ENCODE data around the gene VRK2.
"Not testable (repeated sequence)": the region's sequence is repeated elsewhere in the genome, so short reads cannot be mapped to it uniquely, and the experiment has no call there.

The VRK2 gene

DNA sequence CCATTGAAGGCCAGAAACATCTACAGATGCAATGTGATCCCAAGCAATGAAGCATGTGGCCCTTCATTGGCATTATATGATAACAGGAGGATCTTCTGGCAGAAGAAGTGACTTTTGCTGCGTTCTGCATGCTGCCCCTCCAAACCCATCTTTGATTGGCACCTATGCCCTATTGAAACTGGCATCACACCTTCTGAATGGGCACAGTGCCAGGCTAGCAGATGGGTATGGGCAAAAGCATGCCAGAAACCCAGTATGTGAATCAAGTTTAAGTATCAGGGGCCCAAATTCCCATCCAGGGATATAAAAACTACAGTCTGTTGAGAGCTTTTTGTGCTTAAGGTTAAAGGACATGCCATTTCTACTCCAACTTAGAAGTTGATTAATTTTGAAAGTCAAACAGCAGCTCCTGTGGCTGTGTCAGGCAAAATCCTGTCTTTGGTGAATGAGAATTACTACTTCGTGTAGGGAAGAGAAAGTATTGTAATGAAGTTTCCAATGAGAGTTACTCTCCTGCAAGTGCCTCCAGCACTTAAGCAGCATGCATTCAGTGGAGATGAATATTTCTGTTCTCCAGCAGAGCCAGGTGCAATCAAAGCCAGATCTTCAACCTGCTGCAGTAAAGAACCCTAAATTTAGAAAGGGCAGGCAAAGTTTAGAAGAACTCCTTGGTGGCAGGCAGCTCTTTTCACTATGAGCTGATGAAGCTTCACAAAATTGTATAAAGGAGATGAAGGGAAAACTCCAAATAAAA is 8.6 kb downstream of the VRK2 start:
- DNase-seq: no peak

- DNase-seq: no peak
Measured at GRCh38 chr2:58056192-58056916, 9.7 kb downstream of the VRK2 start.

DNA sequence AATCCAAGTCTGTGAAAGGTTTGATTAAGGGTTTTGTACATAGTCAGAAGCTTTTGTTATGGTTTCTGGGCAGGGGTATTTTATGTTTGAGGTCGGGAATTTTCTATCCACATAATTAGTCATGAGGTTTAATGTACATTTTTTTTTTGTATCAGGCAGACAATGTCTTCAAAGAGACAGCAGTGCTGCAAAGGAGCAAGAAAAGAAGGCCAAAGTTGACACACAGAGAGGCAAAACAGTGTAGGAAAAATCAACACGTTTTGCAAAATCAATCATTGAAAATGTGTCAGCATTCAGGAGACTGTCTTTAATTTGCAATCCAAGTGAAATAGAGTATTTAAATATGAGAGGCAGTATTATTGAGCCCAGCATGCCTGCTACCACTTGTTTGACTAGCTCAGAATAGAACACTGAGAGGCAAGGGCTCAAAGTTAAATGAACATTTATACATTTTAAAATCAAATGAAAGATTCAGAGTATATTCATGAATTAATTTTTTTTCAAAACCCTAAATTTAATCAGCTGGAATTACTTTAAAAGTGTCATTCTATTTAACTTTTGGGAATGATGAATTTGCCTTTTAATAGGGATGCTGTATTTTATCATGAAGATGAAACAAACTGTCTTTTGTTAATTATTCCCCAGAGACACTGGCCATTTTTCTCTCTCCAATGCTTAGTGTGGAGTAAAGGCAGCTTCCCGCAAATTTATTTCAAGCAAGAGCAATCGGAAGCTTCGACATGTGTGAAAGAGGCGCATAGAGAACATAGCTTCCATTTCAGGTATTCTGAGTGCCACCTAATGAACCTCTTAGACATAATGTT is 11.3 kb downstream of the VRK2 start:
- no peak for DNase-seq

DNA sequence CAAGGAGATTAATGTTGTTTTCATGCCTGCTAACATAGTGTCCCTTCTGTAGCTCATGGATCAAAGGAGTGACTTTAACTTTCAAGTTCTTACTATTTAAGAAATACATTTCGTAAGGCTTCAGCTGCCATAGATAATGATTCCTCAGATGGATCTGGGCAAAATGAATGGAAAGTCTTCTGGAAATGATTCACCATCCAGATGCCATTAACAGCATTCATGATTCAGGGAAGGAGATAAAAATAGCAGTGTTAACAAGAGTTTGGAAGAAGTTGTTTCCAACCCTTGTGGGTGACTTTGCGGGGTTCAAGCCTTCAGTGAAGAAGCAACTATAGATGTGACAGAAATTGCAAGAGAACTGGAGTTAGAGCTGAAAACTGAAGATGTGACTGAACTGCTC is 17.0 kb downstream of the VRK2 start:
- no peak for DNase-seq

GRCh38 chr2:58064086-58064485 is 17.5 kb downstream of the VRK2 start:
- no peak for DNase-seq

DNA sequence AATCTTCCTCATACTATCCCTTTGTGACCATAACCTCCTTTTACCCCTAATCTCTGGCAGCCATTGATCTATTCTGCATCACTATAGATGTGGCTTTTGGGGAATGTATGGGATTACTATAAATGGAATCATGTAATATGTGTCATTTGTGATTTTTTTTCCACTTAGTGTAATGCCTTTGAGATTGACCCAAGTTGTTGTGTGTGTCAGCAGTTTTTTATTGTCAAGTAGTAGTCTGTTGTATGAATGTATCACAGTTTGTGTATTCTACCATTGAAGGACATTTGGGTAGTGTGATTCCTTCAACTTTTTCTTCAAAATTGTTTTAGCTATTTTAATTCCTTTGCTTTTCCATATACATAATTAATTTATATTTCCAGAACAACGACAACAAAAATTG is 18.6 kb downstream of the VRK2 start:
- DNase-seq: no peak

DNA sequence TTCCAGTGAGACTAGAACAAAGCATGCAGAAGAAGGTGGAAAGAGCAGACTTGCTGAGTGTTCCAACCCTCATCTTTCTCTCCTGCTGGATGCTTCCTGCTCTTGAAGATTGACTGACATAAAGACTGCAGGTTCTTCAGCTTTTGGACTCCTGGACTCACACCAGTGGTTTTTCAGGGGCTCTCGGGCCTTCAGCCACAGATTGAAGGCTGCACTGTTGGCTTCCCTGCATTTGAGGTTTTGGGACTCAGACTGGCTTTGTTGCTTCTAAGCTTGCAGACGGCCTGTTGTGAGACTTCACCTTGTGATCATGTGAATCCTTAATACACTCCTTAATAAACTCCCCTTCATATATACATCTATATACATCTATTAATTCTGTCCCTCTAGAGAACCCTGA is 20.4 kb downstream of the VRK2 start:
- DNase-seq: no peak

GRCh38 chr2:58070765-58071164 is 24.2 kb downstream of the VRK2 start:
- DNase-seq: no peak

- no peak for DNase-seq
Measured at GRCh38 chr2:58072102-58072501, 25.5 kb downstream of the VRK2 start.

DNA sequence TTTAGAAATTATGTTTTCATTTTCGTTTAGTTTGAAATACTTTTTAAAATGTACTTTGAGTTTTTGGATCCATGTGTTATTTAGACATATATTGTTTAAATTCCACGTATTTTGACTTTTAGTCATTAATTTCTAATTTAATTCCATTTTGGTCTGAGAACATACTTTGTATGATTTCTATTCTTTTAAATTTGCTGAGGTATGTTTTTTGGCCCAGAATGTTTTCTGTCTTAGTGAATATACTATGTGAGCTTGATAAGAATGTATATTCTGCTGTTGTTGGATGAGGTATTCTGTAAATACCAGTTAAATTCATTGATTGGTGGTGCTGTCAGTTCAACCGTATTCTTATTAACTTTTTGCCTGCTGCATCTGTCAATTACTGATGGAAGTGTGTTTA is 26.4 kb downstream of the VRK2 start:
- DNase-seq: no peak

DNA sequence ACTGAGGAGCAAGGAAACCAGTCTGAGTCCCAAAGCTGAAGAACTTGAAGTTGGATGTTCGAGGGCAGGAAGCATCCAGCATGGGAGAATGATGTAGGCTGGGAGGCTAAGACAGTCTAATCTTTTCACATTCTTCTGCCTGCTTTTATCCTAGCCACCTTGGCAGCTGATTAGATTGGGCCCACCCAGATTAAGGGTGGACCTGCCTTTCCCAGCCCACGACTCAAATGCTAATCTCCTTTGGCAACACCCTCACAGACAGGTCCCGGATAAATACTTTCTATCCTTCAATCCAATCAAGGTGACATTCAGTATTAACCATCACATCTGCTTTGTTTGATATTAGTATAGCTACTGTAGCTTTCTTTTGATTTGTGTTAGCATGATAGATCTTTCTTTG is 27.1 kb downstream of the VRK2 start:
- DNase-seq: no peak

DNA sequence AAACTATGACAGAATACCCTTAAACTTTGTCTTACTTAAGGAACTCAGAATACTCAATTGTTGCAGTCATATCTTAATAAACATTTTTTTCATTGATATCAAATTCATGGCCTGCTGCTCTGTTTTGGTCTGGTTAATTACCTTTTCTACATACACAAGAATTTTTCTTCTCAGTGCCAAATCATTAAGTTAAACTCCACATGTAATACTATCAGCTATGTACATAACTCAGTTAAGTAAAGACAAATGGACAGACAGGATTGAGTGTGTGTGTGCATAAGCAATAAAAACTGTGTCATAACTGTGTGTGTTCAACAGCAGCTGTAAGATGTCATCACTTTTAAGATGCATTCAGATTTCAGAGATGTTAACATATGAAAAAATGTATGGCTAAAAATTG is 34.4 kb downstream of the VRK2 start:
- no peak for DNase-seq

DNA sequence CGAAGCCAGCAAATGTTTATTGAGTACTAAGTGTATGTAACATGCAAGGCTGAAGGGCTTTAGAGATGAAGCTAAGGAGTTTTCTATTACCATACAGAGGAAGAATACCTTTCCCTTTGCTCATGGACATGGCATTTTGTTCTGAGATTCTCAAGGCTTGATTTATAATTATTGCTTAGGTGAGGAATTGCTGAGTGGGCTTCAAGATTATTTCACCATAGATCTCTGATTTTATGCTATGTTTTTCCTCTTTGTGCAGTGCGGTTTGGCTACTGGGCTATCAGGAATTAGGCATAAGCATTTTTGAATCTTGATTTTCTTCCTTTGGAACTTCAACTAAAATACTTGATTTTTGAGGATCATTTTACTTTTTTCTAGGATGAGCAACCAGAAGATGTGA is 42.5 kb downstream of the VRK2 start:
- no peak for DNase-seq

DNA sequence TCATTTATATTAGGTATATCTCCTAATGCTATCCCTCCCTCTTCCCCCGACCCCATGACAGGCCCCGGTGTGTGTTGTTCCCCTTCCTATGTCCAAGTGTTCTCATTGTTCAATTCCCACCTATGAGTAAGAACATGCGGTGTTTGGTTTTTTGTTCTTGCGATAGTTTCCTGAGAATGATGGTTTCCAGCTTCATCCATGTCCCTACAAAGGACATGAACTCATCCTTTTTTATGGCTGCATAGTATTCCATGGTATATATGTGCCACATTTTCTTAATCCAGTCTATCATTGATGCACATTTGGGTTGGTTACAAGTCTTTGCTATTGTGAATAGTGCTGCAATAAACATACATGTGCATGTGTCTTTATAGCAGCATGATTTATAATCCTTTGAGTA is 46.2 kb downstream of the VRK2 start:
- not testable (repeated sequence) for DNase-seq

DNA sequence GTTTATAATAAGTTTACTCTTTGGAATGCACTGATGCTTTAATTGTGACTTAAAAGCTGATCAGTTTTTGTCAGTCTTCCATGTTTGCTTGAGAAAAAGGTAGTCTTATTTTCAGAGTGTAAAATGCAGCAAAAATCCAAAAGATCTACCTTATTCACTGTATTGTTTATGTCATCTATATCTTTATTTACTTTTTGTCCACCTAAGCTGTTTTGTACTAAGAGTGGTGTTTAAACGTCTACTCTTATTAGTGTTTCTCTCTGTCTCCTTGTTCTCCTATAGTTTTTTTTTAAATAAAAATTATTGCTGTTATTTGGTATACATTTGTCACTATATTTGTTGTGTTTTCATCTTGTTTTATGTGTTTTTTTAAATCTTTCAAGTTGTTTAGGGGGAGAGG is 50.4 kb downstream of the VRK2 start:
- no peak for DNase-seq

GRCh38 chr2:58098254-58099095 is 51.9 kb downstream of the VRK2 start:
- no peak for DNase-seq

DNA sequence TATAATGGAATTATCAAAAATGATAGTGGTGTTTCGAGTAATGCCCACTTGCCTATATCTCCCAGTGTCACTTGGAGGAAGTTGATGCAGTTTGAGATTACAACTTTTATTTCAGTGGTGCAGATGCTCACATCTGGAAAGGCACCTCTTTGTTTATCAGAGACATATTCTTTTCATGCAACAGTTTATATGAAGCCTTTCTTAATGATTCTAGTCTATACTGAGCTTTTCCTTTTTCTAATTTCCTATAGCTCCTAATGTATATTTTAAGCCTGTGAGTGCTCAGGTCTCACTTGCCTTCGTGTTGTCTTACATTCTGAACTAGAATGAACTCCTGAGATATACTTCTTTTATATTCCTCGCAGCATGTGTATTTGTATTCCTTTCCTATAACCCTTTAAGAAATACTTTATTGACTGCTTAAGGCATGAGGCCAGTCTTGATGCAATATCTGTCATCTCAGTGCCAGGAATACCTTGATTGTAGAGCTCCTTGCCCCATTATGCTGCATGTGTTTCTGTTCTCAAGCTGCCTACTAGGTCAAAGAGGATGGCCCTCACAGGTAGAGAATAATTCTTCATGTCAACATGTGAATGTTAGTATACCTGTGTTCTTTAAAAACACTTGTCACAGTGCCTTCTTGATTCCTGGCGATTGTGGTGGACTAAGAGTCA is 52.6 kb downstream of the VRK2 start:
- no peak for DNase-seq

GRCh38 chr2:58101500-58101899 is 54.9 kb downstream of the VRK2 start:
- no peak for DNase-seq

GRCh38 chr2:58106896-58107295 is 60.3 kb downstream of the VRK2 start:
- DNase-seq: no peak

GRCh38 chr2:58107803-58108710 is 61.5 kb downstream of the VRK2 start:
- no peak for DNase-seq

DNA sequence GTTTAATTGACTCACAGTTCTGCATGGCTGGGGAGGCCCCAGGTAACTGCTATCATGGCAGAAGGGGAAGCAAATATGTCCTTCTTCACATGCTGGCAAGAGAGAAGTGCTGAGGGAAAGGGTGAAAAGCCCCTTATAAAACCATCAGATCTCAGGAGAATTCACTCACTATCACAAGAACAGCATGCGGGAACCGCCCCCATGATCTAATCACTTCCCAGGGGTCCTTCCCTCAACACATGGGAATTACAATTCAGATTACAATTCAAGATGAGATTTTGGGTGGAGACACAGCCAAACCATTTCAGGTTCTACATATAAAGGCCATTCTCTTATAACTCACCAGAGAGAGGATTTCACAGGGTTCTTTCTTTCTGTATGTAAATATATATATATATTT is 62.9 kb downstream of the VRK2 start:
- DNase-seq: no peak
